GM19372 (cell line): ENCODE data around the gene KRT4.

Experiments used
- ATAC-seq: cut with Tn5 transposase; IDR thresholded peaks from one replicate; pipeline ENCODE4 v1.9.1; 2021; ENCODE audit warnings: mild to moderate bottlenecking, low read depth, moderate library complexity; ENCODE audit not compliant: unreplicated experiment

The KRT4 gene

DNA sequence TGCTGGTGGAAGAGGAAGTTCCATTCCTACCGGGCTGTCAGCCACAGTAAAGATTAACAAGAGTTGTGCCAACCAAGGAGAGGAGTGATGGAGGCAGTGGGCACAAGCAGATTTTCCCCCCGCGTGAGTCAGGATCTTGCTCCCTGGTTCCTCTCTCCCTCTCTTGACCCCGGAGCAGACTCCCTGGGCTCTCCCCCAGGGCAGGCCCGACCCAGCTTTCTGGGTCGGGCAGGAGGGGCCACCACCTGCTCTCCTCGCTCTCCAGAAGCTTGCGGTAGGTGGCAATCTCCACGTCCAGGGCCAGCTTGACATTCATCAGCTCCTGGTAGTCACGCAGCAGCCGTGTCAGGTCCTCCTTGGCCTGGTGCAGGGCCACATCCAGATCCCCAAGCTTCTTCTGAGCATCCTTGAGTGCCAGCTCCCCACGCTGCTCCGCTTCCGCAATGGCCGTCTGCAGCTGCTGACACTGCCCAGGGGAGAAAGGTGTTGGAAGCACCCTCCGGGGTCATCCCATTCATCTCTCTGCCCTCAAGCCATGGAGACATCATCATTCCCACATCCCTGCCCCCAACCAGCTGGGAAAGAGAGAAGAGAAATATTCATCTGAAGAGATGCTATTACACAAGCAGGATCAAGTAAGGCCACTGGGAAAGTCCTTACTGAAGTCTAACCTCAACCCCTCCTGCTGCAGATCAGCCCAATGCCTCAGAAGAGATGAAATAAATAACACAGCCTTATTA is 9.0 kb upstream of the KRT4 start:
- no peak for ATAC-seq

DNA sequence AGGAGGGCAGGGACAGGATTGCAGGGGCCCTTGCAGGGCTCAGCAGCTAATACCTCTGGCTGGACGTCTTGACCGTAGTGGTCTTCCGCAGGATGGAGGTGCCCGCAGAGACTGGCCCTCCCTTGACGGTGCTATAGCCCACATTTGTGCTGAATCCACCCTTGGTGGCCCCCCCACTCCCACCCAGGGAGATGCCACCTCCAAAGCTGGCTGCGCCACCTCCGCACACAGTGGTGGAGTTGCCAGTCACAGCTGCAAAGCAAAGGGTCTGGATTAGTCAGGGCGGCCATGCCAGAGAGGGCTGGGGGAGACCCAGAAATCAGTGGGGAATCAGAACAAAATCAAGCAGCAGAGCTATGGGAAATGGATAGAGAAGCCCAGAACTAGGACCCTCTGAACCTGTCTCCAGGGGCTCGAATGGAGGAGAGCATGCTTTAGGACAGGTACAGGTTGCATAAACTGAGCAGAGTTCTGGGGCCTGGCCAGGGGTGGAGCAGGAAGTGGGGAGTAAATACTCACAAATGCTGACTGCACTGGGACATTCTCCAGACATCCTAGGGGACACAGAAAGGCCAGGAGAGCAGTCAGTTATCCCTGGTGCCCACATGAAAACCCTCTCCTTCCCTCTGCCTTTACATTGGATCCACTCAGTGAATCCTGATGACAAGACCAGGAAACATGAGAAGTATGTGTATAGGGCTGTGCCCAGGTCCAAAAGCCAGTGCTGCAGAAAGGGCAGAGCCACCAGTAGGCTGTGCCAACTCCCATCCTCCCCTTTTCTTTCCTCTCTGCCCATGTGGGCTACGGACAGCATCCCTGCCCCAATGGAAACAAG is 8.1 kb upstream of the KRT4 start:
- no peak for ATAC-seq

DNA sequence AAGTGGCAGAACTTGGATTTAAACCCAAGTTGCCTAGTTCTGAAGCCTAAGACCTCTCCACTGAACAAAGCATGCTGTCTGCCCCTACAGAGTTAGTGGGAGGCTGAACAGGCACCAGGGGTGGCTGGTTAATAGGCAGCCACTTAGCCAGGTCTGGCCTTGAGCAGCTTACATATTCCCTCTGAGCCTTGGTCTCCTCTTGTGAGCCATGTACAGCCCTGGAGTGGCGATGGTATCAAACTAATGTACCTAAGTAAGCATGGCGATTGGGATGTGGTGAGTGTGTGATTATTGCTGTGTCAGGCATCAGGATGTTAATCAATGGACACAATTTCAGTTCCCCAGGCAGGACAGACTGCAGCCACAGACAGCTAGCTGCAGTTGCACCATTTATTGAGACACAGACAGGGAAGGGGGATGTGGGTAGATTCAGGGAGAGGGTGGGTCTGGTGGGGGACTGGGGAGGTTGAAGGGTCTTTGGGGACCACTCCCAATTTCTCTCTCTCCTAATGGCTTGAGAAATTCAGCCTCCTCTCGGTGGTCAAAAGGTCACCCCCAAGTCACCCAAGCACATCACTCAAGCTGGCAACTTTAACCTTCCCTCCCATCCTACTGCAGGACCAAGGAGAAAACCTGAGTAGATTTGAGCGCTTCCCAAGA is 7.3 kb upstream of the KRT4 start:
- ATAC-seq, result no peak

DNA sequence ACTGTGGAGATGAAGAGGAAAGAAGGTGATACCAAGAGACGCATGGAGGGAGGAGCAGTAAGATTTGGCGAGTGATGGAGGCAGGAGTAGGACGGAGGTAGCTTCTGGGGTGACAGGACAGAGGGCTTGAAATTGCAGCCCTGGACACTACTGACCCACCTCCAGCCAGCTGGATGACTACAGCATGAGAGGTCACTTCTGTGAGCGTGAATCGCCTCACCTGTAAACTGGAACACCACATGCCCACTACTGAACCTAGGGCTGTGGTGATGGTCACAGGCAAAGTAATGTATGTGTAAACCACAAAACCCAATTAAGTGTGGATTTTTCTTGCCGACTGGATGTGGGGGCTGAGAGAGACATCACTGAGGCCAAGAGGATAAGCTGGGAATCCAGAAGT is 6.6 kb upstream of the KRT4 start:
- no peak for ATAC-seq

DNA sequence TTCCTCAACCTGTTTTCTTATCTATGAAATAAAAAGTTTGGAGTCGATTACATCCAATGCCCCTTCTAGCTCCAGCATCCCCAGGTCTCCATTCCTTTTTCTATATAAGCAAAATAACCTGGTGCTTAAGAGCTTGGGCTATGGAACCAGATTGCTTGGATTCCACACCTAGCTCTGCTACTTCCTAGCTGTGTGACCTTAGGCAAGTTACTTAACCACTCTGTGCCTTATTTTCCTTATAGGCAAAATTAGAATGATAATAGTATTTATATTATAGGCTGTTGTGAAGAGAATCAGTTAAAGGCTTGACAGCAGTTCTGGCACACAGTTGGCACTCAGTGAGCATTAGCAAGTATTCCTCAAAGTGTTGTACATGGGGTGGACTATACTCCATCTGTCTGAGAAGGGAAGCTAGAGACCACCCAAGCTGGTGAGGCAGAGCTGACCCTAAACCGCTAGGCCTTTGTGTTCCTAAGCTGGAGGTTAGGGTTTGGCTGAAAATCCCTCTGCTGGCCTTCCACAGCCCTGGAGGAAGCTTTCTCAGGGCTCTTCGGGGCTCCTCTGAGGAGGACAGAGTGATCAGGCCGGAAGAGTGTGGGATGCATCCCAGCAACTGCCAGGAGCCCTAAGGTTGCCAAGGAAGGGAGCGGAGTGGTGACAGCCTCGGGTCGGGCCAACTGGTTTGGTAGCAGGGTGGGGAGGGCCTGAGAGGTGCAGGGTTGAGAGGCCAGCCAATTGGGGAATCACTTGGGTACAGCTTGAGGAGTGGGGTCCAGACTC is 6.0 kb upstream of the KRT4 start:
- no peak for ATAC-seq

DNA sequence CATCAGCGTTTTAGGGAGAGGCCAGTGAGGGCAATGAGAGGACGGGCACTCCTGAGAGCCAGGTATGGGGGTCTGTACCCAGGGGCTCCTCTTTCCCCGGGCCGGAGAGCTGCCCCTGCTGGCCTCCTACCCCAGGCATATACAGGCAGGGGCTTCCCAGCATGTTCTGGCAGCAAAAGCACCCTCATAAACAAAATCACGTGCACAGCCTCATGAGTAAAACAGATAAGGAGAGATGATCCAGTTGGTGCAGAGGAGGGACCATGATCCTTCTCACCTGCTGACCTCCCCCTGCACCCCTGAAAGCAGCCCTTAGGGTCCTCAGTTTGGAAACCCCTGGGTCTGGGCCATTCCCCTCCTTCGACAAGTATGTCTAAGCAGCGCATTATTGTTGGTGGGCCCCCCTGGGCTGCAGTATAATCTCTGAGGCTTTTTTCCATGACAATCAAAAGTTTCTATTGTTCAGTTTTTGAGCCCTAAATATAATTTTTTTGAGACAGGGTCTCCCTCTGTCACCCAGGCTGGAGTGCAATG is 5.0 kb upstream of the KRT4 start:
- ATAC-seq, result no peak

DNA sequence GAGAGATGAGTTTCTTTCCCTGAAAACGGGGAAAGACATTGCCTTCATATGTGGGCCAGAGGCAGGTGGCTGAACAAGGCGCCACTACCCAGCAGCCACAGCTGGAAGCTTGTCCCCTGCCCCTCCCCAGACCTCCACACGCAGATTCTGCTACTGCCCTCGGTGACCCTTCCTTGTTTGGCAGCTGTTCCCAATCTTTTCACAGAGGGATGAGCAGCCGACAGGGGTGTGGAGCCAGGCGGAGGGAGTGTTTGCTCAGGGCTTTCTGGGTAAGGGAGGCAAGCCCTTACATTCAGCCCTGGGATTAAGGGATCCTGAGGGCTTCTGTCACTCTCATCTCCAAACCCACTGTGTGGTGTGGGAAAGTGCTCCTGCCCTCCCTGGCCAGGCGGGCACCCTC is 4.5 kb upstream of the KRT4 start:
- no peak for ATAC-seq

DNA sequence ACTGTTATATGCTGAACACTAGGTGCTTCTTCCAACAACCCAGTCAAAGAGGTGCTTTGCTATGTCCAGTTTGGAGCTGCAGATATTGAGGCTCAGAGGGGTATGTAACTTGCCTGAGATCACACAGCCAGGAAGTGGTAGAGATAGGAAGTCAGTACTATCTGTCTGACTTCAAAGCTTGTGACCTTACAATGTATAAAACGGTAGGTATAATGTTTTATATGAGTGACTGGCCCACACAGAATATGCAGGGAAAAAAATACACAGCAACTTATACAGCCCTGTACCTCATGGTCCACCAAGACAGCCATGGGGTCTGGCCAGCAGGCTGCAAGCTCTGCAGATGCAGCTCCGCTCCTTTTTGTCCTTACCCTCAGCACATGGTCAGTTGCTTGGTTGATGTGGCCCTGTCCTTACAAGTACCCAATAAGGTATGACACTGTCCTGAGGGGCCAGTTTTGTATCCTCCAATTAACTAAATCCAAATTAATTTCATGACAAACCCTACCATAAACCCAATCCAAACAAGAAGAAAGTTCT is 3.9 kb upstream of the KRT4 start:
- ATAC-seq, result no peak

DNA sequence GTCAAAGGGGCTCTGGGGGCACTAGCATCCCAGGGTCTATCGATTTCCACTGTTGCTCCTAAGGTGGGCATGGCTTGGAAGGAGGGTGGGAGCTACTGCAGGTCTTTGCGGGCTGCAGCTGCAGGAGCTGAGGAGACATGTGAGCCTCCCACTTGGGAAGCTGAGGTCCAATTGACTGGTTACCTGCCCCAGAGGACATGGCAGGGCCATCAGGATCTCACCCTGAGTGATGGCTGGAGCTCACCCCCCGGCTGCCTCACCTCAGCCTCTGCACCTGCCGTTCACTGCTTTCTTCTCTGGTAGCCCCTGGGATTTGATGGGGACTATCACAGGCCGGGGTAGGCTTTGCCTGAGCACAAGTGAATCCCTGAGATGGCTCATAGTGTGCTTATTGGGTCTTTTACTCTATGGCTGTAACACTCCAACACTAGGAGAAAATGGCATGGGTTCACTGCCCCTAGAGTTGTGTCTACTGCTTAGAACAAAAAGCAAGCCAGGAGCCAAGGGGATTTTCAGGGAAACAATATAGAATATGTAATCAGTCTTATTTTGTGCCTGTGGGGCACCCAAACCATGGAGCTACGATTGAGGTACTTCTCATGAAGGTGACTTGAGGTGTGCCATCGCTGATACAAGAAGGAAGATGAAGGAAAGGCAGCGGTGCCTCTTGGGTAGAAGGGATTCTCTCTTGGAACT is 3.2 kb upstream of the KRT4 start:
- no peak for ATAC-seq

DNA sequence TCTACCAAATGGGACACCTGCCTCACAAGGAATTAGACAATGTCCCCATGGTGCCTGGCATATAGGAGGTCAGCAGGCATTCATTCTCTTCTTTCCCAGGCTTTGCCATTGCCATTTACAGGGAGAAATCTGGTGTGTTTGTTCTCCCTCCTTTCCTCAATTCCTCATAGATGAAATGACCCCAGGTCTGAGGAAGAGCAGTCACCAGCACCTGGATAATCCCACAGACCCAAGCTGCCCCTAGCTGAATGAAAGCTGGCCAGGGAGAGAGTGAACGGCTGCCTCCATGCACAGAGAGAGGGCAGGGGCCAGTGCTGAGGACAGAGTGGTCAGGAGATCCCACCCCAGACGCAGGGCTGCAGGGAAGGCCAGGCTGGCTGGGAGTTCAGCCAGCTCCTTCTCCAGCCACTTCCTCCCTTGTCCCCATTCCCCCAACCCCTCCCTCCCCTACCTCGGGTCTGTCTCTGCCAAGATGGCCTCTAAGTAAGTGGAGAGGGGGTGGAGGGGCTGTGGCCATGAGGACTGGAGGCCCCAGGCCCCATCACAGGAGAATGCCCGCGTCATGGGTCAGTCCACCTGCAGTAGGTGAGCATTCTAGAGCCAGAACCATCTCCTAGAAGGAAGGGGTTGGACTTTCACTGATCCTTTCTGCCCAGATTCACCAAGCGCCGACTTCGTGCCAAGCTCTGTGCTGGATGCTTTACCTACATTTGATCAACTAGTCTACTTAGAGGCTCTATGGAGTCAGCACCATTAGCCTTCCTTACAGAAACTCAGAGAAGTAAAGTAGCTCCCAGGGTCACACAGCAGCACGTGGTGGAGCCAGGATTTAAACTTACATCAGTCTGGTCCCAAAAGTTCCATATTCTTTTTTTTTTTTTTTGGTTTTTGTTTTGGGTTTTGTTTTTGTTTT is 2.0 kb upstream of the KRT4 start:
- ATAC-seq, result no peak

DNA sequence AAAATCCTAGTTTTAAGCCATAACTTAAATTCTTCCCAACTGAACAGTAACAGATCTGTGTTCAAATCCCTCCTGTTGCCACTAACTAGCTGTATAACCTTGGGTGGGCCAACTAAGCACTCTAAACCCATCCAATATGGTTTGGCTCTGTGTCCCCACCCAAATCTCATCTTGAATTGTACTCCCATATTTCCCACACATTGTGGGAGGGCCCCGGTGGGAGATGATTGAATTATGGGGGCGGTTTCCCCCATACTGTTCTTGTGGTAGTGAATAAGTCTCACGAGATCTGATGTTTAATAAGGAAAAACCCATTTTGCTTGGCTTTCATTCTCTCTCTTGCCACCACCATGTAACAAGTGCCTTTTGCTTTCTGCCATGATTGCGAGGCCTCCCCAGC is 1.2 kb upstream of the KRT4 start:
- no peak for ATAC-seq

DNA sequence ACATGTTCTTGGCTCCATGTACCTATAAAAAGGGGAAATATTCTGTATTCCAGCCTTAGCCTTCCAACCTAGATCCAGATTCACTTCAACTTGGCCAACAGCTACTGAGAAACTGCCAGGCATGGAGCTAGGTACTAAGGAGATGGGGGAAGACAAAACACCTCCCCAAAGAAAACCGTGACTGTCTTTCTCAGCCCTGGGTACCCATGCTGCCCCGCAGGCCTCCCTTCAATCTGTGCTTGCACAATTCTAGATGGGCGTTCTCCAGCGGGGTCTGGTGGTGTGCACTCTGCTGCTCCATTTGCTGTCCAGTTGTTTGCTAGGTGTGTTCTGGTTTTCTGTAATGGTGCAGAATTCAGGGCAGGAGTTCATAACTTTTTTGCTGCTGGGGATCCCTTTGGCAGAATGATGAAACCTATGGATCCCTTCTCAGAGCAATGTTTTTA is 817 bp upstream of the KRT4 start:
- ATAC-seq, result no peak

DNA sequence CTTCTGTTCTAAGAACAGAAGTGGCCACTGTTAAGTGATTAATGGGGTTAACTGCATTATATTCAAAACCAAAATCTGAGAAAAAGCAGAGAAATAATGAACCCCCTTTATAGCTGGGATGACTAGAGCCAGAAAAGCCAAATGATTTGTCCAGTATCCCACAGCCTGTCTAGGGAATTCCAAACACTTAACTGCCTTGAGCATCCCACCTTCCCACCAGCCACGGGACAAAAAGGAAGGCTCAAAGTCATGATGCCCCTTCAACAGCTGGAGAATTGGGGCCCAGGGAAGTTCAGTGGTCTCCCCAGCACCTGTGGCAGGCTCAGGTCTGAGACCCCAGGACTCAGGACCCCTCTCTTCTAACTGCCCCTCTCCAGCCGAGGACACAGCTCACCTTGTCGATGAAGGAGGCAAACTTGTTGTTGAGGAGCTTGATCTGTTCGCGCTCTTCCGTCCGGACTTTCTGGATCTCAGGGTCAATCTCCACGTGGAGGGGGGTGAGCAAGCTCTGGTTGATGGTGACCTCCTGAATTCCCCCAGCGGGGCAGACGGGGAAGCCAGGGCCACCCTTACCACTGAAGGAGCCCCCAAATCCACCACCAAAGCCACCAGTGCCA is 605 bp downstream of the KRT4 start:
- no peak for ATAC-seq

DNA sequence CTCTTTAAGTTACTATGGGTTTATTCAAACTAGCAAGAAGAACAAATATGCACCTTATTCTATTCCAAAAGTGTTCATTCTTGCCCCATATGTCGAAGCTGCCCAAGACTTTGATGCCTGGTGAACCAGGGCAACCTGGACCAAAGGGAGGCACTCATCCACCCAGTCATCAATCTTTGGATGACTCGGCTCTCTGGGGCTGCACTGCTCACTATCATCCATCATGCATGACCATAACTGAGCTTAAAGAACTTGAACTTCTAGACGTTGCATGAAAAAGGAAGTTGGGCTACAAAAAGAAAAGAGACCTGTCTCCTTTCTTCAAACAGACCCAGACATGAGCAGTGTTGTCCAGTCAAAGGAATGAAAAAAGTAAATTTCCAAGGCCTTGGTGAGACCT is 1.2 kb downstream of the KRT4 start:
- ATAC-seq, result no peak

DNA sequence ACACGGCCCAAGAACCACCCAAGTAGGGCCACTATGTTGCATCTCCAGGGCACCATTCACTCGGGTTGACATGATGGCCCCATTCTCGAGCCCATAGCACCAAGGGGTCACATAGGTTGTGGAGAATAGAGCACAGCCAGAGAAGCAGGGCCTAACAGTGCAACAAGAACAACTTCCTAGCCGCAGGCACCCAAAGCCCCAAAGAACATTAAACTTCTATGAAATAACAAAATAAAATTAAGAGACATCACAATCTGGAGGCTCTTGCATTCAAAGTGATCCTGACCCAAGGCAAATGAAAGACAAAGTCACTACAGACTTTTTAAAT is 1.9 kb downstream of the KRT4 start:
- ATAC-seq, result no peak

DNA sequence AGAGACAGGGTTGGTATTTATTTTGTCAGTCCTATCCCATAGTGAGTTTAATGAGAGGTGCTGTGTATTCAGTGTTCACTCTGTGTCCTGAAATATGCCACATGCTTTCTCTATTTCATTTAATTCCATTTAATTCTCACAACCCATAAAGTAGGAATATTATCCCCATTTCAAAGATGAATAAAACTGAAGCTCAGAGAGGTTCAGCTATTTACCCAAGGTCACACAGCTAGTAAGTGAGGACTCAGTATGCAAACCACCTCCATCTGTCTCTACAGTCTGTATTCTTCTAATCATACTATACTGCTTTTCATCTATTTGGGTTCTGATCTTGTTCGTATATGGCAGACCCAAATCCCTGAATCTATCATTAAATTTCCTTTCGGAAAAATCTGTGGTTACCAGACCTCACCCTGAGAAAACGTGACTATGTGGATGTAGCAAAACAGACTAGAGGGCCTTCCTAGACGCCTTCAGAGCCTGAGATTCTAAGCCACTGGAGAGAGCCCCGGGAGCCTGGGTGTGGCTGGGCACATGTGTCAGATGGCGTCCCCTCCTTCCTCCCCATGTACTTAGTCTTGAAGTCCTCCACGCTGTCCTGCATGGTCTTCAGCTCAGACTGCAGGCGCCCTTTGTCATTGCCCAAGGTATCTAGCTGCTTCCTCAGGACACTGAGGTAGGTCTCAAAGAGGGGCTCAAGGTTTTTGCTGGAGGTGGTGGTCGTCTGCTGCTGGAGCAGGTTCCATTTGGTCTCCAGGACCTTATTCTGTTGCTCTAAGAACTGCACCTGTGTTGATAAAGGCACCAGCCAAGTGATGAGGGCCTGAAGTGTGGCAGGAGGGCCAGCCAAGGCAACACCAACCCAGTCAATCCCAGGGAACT is 2.5 kb downstream of the KRT4 start:
- ATAC-seq, result no peak

DNA sequence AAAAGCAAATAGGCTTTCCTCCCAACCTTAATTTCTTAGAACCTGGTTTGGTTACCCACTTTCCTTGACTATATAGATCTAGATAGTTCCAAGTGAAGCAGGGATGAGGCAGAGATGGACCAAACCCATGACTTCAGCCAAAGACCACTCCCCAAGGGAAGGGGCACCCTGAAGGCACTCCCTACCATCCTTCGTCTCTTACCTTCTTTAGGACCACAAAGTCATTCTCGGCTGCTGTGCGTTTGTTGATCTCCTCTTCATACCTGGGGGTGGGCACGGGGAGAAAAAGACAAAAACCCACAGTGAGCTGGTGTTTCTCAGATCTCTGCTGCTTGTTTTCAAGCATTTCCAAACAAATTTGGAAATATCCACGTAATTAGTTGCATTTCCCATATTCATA is 3.4 kb downstream of the KRT4 start:
- ATAC-seq, result no peak
